GM12878 (cell line): ENCODE data around the gene PDE11A. TPM values are rescaled to one million over a fixed set of nuclear protein-coding genes. Genes with fewer than 3 reads are reported as not detected.

ENCODE experiments used
- ATAC-seq: fragments of 200-7000 bp; cut with Tn5 transposase; 3 replicates; pipeline ENCODE4 v1.9.1; 2020; ENCODE audit warnings: mild to moderate bottlenecking, moderate library complexity
- BruUV-seq: library from RNA; stranded (reverse); fragments of 400-500 nt; replicated peaks from 2 replicates; lab custom pipeline; 2021; lab: Mats Ljungman, UMichigan
- CTCF ChIA-PET: fragments of 300-600 bp; sonication (Branson Sonifier 250); formaldehyde crosslinking; extraction: SDS; loops from one replicate; lab custom pipeline; 2021; ENCODE audit warnings: inconsistent platforms; lab: Yijun Ruan, JAX
- POLR2A ChIA-PET: fragments of 350-600 bp; formaldehyde crosslinking; extraction: SDS; loops from one replicate; lab custom pipeline; 2021; ENCODE audit warnings: inconsistent platforms; lab: Charles Lee
- RAD21 ChIA-PET: fragments of 300-600 bp; sonication (Branson Sonifier 250); formaldehyde crosslinking; loops from one replicate; lab custom pipeline; 2023; ENCODE audit warnings: antibody characterized with exemption; ENCODE audit not compliant: unreplicated experiment; lab: Charles Lee
- SMC1A ChIA-PET: fragments of 300-600 bp; sonication (Branson Sonifier 250); formaldehyde crosslinking; loops from one replicate; lab custom pipeline; 2023; ENCODE audit not compliant: unreplicated experiment, uncharacterized antibody; lab: Charles Lee
- DNase-seq: peaks from one replicate; pipeline ENCODE4 v3.0.0-alpha.2; 2011; ENCODE audit warnings: low read depth, low spot score
- FAIRE-seq: peaks from 3 replicates; lab custom pipeline; 2011; peaks lifted over from hg19 to GRCh38; lab: Jason Lieb, UNC
- H2AFZ ChIP-seq: 2 replicates; pipeline ENCODE4 v1.6.0; 2011; ENCODE audit warnings: low read depth, low read length, control low read depth; ENCODE audit not compliant: control insufficient read depth
- H3K27ac ChIP-seq: 2 replicates; pipeline ENCODE4 v1.5.1; 2011; ENCODE audit warnings: control low read depth; ENCODE audit not compliant: control insufficient read depth, insufficient read depth
- H3K27me3 ChIP-seq, 2 experiments: replicated peaks in 1 of 2; 2 replicates each; pipeline versions ENCODE4 v1.6.0 to v1.6.1; 2011; ENCODE audit warnings: low read length in 1 of 2; ENCODE audit not compliant: control insufficient read depth in 2 of 2, insufficient read depth in 2 of 2
- H3K36me3 ChIP-seq, 2 experiments: 2 replicates each; pipeline ENCODE4 v1.5.1; 2011; ENCODE audit warnings: low read length in 1 of 2; ENCODE audit not compliant: control insufficient read depth in 2 of 2, insufficient read depth in 2 of 2
- H3K4me1 ChIP-seq: 2 replicates; pipeline ENCODE4 v1.6.1; 2011; ENCODE audit warnings: mild to moderate bottlenecking, low read length, moderate library complexity, mixed read lengths; ENCODE audit not compliant: control insufficient read depth, insufficient read depth
- H3K4me2 ChIP-seq: 2 replicates; pipeline ENCODE4 v1.6.0; 2011; ENCODE audit warnings: control low read depth; ENCODE audit not compliant: control insufficient read depth, insufficient read depth
- H3K4me3 ChIP-seq: fragments of 200-600 bp; sonication (generic); 2 replicates; pipeline ENCODE4 v1.5.1; 2016
- H3K79me2 ChIP-seq: 2 replicates; pipeline ENCODE4 v1.6.0; 2011; ENCODE audit warnings: low read length; ENCODE audit not compliant: control insufficient read depth, insufficient read depth
- H3K9ac ChIP-seq: 2 replicates; pipeline ENCODE4 v1.8.0; 2011; ENCODE audit warnings: low read length, control low read depth, mixed read lengths; ENCODE audit not compliant: control insufficient read depth, insufficient read depth
- H3K9me3 ChIP-seq: replicated peaks from 3 replicates; pipeline ENCODE4 v1.5.1; 2011; ENCODE audit warnings: mild to moderate bottlenecking, low read length; ENCODE audit not compliant: control insufficient read depth, insufficient read depth
- H4K20me1 ChIP-seq: 2 replicates; pipeline ENCODE4 v1.6.0; 2011; ENCODE audit not compliant: control insufficient read depth, insufficient read depth
- CHD2 ChIP-seq: IDR thresholded peaks from 2 replicates; pipeline ENCODE4 v1.6.1; 2011; ENCODE audit warnings: low read depth, low read length, improper control_type of control experiment, borderline replicate concordance
- EED ChIP-seq: sonication (generic); IDR thresholded peaks from 2 replicates; pipeline ENCODE4 v1.6.1; 2016; ENCODE audit warnings: antibody characterized with exemption, low read depth
- HCFC1 ChIP-seq: fragments of 150-350 bp; IDR thresholded peaks from 2 replicates; pipeline ENCODE4 v1.6.1; 2014; ENCODE audit warnings: low read length
- JUND ChIP-seq: IDR thresholded peaks from 2 replicates; pipeline ENCODE4 v1.6.1; 2012; ENCODE audit warnings: low read depth, mild to moderate bottlenecking, low read length, improper control_type of control experiment, moderate library complexity
- POLR2A ChIP-seq: IDR thresholded peaks from 2 replicates; pipeline ENCODE4 v1.6.1; 2011; ENCODE audit warnings: low read depth, mild to moderate bottlenecking, low read length
- REST ChIP-seq: IDR thresholded peaks from 2 replicates; pipeline ENCODE4 v1.6.1; 2012; ENCODE audit warnings: mild to moderate bottlenecking, low read depth, low read length
- SMARCA5 ChIP-seq: fragments of 450-650 bp; IDR thresholded peaks from 2 replicates; pipeline ENCODE4 v1.6.1; 2017; ENCODE audit warnings: mild to moderate bottlenecking
- SMC3 ChIP-seq: IDR thresholded peaks from 2 replicates; pipeline ENCODE4 v1.6.1; 2011; ENCODE audit warnings: low read length, improper control_type of control experiment, borderline replicate concordance
- SREBF2 ChIP-seq: IDR thresholded peaks from 2 replicates; pipeline ENCODE4 v1.6.1; 2012; ENCODE audit warnings: mild to moderate bottlenecking, low read length
- STAT3 ChIP-seq: IDR thresholded peaks from 2 replicates; pipeline ENCODE4 v1.6.1; 2011; ENCODE audit warnings: low read depth, low read length, improper control_type of control experiment
- TCF12 ChIP-seq: IDR thresholded peaks from 2 replicates; pipeline ENCODE4 v1.6.1; 2011; ENCODE audit warnings: low read depth, mild to moderate bottlenecking, low read length
- ZBTB4 ChIP-seq: fragments of 450-650 bp; formaldehyde crosslinking; IDR thresholded peaks from 2 replicates; pipeline ENCODE4 v1.4.0; 2022; ENCODE audit warnings: mild to moderate bottlenecking, moderate library complexity
- WGBS: methylation state at CpG from one replicate; pipeline ENCODE4 v1.1.6; 2016; ENCODE audit warnings: low lambda C conversion rate; ENCODE audit not compliant: insufficient replicate concordance, insufficient coverage; ENCODE audit errors: missing lambda C conversion rate; 5-methylcytosine and 5-hydroxymethylcytosine counted together
- in situ Hi-C: fragments of 300-500 bp; cut with MboI; formaldehyde crosslinking; loops from 9 replicates; pipeline ENCODE4 v1.14.3; 2018; ENCODE audit warnings: mixed read lengths
- intact Hi-C: fragments of 100-400 bp; cut with micrococcal nuclease; formaldehyde crosslinking; loops from one replicate; pipeline ENCODE4 v1.14.2; 2022; ENCODE audit not compliant: unreplicated experiment
- polyA plus RNA-seq, 11 experiments: library from polyadenylated mRNA; depleted of rRNA in 4 of 11; unstranded in 6 of 11; stranded (reverse) in 5 of 11; fragments of >200 nt; fragmentation: Nextera tagmentation in 4 of 11; fragmentation: Illumina TruSeq in 1 of 11; extraction: Ambion mirVana in 4 of 11; extraction: Trizol in 1 of 11; gene quantifications; 1 replicate in 1 of 11; 2 replicates in 10 of 11; pipeline versions ENCODE4 v1.2.1 to v1.2.3, GENCODE V29; 2011 to 2016; ENCODE audit warnings: inconsistent platforms in 2 of 11, missing spikeins in 2 of 11, low read depth in 1 of 11
- total RNA-seq, 4 experiments: library from RNA; depleted of rRNA in 3 of 4; stranded (reverse); fragments of >200 nt in 3 of 4; fragmentation: Illumina TruSeq in 1 of 4; extraction: Trizol in 1 of 4; gene quantifications; 2 replicates each; pipeline versions ENCODE4 v1.2.1 to v1.2.3, GENCODE V29; 2013 to 2021

Gene PDE11A
- total and polyA plus RNA-seq, 10 of the 15 experiments (the other 5 are each of a cell fraction or from before 2014, with no cell fraction given): 0.01 to 0.17 (median 0.06) TPM; not detected in 5

GRCh38 chr2:177680866-177681712, 391.5 kb downstream of the PDE11A start:
- RAD21 ChIA-PET: no interaction called here
- Histone ChIP-seq H3K9ac (no peak overlapping the region), H2AFZ (no peak overlapping the region), H3K9me3 (no peaks in the 10 kb centered on the region), H3K27me3 (no peaks in the 10 kb centered on the region), H3K79me2 (no peaks in the 10 kb centered on the region), H3K27ac (no peak overlapping the region), H4K20me1 (no peaks in the 10 kb centered on the region), H3K4me2 (no peak overlapping the region), H3K4me3 (no peak overlapping the region), H3K4me1 (no peaks in the 10 kb centered on the region), H3K36me3 (no peaks in the 10 kb centered on the region)
- DNase-seq (no peak), FAIRE-seq (no peak)
- intact Hi-C loops: no loop called here
- POLR2A ChIA-PET: no interaction called here
- SMC1A ChIA-PET: no interaction called here
- CTCF ChIA-PET: no interaction called here
- no TSS peak for BruUV-seq
- 60% methylated on average over 6 of the region's 6 CpGs for WGBS
- TF ChIP-seq TCF12 (no peak), JUND (no peak), POLR2A (no peak), SMARCA5 (no peak), STAT3 (no peak), HCFC1 (no peak), SMC3 (no peak), CHD2 (no peak), SREBF2 (no peak), REST (no peak), EED (no peak), ZBTB4 (CRISPR knock-in tag) (no peak)
- TF ChIP-seq, all 136 proteins: peak for 0
- ATAC-seq: no peak
- in situ Hi-C loops: no loop called here
